NCI-H2196 treated with DMSO at 0.1 percent for 48 hours (cell line): ENCODE data around the gene CCM2.

ENCODE experiments used
- DNase-seq: peaks from one replicate; lab custom pipeline; 2025; ENCODE audit not compliant: unreplicated experiment; lab: John Stamatoyannopoulos, UW

CCM2 gene

DNA sequence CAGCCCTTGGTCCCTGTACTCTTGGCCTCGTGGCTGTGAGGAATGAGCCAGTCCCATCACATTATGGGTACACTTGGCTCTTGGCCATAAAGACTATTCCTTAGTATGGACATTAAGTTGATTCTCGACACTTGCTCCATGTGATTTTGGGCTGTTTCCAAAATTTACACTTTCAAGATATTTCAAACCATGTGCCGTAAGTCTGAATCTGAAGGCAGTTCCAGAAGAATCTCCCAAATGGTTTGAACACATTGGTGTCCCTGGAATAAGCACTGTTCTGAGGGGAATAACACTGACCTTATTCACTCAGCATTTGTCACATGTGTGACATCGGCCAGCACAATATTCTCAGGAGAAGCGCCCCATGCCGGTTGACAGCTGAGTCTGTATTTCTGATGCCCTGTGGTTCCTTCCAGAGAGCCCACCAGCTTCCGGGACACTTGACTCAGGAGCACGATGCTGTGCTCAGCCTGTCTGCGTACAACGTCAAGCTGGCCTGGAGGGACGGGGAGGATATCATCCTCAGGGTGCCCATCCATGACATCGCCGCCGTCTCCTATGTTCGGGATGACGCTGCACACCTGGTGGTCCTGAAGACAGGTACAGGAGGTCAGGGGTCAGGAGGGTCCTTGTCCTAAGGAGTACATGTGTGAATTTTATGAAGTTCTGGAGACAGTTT is 64.2 kb downstream of the CCM2 start:
- DNase-seq = no peak

DNA sequence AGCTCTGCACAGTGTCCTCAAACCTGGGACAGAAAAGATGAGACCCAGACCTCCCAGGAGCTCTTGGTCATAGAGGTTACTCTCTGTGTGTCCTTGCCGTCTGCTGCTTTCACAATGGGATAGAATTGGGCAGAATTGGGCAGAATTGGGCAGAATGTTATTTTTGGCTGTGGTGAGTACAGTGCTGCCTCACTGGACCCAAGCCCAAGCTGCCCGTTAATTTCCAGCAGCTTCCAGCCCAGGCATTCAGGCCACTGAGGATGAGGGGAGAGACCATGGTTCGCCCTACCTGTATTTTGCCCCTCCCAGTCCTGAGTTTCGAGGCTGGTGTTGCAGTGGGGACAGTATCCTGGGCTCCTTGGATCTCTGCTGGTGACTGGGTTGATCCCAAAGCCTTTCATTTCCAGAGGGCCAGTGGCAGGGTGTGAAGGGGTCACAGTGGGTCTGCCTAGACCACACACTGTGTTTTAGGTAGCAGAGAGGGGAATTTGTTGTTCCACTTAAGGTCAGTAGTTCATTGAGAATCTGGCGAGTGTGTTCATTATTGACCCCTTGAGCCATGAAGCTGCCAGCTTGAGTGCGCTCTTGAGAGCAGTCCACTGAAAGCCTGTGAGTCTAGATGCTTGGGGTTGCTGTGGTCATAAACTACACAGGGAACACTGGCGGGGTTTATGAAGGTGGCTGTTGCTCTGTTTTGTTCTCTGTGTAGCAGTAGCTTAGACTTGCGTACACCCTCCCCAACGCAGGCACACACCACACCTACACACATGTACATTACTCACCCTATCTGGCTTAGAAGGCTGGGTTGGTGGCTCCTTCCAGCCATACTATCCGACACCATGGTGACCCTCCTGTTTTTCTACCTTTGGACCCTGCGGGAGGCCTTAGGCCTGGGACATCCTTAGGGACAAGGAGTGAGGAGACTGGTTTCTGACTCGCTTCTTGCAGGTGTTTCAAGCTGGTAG is 65.3 kb downstream of the CCM2 start:
- no peak for DNase-seq

DNA sequence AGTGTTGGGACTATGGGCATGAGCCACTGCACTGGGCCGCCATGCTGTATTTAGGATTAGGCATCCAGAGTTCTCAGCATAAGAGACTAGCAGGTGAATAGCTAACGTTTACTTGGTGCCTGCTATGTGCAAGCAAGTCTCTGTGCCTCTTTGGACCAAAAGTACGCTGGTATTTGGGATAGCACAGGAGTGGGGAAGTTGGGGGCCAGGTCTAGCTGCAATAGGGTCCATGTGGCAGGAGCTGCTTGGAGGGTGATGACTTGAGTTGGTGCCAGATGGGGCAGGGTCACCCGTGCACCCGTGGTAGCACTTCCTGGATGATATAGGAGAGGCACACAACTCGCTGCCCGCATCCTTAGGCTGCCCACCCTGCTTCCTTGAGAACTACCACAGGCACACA is 66.4 kb downstream of the CCM2 start:
- DNase-seq = no peak

DNA sequence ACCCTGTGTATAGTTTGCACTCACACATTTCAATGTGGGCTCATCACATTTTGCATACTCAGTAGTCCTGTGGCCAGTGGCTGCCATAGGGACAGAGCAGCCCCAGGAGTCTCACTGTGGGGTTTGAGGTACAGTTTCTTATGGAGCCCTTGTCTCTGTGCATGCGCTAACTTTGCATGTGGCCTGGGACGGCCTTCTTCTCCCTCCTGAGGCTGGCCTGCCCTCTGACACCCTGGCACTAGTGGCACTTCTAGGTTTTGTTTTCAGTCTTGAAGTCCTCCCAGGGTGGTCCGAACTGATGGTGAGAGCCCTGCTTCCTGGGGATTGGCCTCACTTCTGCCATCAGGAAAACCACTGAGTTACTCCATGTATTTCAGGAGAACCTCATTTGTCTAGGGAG is 67.6 kb downstream of the CCM2 start:
- no peak for DNase-seq

DNA sequence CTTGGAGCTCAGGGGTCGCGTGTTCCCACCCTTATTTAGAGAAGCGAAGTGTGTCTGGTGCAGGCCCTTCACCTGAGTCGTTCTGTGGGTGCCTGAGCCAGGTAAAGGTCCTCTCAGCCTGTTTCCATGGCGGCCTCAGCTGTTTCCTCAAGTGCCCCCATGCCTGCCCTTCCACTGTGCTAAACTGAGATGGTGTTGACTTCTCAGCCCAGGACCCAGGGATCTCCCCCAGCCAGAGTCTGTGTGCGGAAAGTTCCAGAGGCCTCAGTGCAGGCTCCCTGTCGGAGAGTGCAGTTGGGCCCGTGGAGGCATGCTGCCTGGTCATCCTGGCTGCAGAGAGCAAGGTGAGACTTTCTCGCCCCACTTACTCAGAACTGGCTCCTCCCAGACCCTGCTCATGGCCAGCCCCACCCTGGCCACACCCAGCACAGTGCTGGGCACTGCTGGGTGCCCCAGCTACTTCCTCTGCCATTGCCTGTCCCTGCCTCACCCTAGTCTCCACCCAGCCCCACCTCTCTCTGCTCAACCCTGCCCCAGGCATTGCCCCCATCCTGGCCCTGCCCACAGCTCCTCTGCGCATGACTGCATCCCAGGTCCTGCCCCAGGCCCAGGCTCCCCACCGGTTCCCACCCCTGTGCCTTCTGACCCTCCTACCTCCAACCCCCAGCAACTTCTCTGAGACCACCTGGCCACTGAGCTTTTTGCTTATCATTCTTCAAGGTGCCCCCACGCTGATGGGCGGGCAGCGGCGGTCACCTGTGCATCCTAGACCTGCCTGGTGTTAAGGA is 68.4 kb downstream of the CCM2 start:
- no peak for DNase-seq

DNA sequence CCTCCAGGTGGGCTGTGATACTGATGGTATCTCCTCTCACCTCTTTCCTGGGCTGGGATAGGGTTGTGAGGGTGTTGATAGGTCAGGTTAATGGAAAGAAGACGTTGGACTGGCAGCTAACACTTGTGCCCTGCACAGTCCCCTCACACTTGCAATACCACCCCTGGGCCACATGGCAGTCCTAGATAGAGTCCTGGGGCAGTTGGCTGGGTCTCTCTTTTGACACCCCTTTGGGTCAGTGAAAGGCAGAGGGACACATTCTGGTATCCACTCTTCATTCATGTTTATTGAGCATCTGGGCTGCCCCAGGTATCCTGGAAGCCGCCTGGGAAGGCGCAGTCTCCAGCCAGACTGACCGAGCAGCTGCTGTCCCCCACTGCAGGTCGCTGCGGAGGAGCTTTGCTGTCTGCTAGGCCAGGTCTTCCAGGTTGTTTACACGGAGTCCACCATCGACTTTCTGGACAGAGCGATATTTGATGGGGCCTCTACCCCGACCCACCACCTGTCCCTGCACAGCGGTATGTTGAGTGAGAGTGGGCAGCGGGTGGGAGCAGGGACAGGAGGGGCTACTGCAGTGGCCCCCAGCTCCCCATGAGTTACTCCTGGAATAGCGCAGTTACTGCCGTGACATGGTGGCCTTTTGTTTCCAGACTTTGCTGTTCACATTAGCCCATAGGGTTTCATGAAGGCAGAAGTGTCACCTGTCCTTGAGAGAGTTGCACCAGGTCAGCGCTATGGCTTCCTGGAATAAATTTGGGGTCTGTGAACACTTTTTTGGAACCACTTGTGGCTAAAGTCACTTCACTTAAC is 69.6 kb downstream of the CCM2 start:
- no peak for DNase-seq

DNA sequence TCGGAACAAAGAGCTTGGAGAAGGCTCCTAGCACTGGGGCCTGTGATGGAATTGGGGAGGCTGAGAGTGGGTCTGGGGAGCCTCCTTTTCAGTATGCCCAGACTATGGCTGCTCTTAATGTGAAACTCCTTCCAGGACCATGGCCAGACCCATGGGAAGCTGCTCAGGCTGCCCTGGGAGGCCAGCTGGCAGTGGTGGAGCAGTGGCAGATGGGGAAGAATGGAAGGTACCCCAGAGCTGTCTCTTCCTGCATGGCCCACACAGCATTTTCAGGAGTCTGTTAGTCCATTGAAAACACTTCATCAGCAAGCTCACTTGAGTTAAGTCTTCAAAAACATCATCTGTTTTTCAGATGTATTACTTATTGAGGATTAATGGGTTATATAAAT is 70.2 kb downstream of the CCM2 start:
- DNase-seq = no peak

DNA sequence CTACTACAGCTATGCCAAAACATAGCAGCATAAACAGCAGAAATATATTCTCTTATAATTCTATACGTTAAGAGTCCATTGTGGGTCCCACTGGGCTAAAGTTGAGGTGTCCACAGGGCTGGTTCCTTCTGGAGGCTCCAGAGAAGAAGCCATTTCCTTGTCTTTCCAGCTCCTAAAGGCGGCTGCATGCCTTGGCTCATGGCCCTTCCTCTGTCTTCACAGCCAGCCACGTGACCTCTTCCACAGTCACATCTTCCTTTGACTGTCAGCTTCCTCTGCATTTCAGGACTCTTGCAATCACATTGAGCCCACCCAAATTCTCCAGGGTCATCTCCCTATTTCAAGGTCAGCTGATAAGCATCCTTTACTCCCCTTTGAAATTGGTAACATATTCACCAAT is 71.5 kb downstream of the CCM2 start:
- DNase-seq = no peak

DNA sequence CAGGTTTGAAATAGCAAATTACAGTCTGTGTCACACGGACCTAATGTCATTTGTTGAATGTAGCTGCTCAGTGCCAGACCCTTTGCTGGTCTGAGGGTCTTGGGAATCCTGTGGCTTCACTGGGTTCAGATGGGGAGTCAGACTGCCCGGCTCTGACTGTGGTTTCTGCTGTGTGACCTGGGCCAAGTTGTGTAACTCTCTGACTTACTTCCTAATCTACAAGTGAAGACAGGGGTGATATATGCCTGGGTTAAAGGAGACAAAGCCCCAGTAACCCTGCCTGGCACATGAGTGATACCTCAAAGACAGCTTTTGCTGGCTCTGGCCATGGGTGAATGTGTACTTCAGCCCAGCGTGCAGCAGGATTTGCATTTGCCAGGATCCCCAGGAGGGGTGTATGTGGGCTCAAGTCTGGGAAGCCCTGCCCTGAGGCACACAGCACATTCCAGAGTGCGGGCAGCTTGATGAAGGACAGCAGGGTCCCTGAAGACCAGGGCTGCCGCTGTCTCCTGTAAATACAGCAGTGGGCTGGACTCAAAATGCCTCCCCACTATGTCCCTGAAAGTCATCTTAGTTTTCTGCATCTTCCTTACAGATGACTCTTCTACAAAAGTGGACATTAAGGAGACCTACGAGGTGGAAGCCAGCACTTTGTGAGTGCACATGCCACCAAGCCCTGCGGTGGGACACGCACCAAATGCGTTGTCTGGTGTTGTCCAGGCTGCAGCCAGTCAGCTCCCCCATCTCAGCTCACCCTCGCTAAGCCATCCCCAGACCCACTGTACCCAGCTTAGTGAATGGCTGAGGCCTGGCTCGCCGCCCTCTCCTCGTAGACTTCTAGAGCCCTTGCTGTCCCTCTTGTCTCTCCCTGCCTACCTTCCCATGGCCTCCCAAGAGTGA is 72.4 kb downstream of the CCM2 start:
- no peak for DNase-seq

DNA sequence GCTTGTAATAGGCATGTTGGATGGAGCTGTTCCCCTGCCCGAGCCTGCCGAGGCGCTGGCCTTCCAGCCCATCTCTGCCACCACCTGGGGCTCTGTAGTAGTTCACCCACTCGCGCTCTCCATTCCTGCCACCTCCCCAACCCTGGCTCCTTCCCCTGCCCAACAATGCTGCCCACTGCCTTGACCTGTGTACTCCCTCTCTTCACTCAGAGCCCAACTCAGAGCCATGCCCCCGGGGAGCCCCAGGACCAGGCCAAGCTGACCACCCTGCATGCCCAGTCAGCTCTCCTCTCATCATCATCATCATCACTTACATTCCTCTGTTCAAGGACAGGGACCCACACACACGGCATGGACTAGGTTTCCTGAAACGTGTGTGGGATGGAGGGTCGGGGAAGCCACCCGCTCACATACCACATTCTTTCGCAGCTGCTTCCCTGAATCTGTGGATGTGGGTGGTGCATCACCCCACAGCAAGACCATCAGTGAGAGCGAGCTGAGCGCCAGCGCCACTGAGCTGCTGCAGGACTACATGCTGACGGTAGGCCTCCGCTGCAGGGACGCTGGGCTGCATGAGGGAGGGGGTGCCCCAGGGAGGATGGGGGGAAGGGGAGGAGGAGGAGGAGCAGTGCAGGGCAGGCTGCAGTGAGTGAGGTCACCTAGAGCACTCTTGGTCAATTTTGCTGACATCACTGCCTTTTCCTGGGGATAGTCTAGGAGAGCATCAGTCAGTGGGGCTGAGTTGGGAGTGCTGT is 73.2 kb downstream of the CCM2 start:
- DNase-seq = no peak

DNA sequence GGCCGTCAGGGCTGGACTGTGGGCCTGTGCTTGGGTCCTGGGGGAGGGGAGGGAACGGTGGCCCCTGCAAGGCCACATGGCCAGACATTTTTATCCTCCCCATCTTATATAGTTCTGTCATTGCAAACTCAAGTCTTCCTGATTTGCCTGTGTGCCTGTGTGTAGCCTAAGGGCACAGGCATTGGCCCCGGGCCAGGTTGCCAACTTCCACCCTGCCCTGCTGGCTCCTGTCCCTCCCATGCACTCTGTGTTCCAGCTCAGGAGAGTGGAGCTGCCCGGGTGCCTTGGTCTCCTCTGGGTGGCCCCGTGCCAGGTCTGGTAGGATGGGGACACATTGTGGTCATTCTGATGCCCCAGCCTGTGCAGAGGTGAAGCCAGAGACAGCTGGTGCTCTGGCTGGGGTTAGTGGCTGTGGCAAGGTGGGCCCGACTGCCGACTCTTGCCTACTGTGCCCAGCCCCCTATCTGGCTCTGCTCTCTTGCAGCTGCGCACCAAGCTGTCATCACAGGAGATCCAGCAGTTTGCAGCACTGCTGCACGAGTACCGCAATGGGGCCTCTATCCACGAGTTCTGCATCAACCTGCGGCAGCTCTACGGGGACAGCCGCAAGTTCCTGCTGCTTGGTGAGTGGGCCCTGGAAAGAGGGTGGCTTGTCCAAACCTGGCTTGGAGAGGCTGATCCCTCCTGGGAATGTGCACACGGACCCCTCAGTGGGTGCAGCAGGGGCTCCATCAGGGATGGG is 74.0 kb downstream of the CCM2 start:
- peak; percentile 33 for DNase-seq

DNA sequence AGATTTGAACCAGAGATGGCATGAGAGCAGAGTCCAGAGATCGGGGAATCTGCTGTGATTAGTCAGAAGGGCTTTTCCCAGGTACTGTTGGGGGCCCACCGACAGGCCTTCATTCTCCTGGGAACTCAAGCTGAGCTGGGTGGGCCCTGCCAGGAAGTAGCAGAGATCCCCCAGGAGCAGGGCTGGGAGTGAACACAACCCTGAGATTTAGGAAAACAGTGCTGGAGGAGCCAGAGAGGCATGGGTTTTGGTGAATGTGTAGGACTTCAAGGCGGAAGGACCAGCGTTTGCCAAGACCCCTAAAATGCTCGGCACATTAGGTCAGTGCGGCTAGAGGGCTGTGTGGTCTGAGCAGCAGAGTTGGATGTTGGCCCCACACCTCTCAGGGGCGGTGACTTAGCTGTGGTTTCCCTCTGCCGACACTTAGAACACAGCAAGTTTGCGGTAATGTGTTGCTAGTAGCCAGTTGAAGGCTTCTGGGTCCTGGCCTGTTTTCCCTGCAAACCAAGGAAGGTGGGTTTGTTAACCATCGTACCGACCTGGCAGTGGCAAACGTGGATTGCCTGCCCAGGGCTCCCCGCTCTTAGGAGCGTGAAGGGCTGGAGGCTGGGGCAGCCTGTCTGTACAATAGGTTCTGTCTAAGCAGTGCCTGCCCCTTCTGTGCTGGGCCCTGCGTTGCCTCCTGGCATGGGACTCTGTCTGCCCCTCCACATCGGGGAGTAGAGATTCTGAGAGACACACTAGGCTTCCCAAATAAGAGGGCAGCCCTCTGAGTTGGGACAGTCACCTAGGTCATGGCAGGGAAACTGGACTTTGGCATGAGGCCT is 74.7 kb downstream of the CCM2 start:
- DNase-seq = no peak

DNA sequence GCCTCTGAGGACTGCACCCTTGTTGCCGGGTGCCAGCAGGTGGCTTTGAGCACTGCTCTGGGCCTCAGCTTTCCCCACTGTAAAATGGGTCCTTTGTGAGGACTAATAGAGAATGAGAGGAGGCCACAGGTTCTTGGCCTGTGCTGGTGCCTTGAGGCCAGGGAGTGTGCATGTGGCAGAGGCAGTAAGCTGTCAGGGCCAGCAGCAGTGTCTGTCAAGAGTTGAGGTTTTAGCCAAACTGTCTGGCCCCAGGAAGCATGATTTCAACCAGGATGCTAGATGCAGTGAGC is 75.3 kb downstream of the CCM2 start:
- no peak for DNase-seq

DNA sequence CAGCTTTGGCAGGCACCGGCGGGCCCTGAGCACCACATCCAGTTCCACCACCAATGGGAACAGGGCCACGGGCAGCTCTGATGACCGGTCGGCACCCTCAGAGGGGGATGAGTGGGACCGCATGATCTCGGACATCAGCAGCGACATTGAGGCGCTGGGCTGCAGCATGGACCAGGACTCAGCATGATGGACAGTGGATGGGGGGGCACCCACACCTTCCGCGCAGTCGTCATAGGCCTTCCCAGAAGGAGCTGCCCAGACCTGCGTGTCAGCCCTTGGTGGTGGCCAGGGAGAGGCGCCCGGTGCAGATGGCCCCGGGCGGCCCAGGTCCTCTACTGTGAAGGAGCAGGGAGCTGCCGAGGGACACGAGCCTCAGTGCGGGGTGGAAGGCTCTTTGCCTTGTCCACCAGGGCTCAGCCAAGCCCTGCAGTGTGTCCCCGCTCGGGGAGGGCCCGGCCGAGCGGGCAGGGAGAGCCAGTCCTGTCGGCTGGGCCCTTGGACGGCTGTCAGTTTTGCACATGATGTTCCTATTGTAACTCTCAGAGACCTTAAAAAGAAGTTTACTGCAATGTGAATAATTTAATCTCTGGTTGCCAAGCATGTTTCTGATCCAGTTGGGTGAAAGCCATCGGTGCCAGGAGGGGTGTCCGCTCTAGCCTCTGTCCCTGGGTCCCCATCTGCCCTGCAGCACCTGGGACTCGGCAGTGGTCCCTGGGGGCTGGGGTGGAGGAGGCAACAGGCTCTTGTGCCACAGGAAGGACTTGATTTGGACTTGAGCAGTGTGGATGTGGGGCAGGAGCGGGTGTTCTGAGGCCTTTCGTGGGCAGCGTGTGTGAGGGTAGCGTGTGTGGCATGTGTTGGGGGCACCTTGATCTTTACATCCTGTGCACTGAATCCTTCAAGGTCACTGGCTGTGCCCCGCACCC is 76.1 kb downstream of the CCM2 start:
- no peak for DNase-seq

DNA sequence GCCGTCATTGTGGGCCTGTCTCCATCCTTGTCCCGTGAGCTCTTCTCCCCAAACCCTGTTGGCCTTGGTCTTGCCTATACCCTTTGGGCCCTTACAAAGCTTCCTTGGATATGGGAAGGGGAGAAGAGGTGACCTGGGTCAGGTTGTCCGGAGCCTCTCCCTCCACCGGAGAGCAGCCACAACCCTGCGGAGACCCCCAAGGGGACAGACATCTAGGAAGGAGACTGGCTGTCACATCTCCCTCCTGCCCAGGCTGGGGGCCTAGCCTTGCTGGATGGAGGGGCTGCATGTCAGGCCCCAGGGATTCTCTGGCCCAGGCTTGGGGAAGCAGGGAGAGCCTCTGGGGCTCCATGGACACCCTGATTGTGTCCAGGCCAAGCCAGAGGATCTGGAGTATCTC is 76.9 kb downstream of the CCM2 start:
- no peak for DNase-seq

DNA sequence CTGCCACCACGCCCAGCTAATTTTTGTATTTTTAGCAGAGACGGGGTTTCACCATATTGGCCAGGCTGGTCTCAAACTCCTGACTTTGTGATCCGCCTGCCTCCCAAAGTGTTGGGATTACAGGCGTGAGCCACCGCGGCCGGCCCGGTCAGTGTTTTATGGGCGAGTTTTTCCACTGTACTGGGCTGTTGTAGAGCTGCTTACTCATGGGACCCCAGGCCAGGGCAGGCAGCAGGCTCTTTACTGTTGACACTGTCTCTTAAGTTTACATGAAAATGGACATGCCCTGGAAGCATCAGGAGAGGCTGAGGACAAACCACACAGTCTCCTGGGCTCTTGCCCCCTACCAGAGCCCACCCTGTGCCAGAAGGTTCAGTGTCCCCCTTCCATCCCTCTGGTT is 77.6 kb downstream of the CCM2 start:
- no peak for DNase-seq
